ENCODE results near the gene HOMER3. TPM values are rescaled to one million over a fixed set of nuclear protein-coding genes. Genes with fewer than 3 reads are reported as not detected.
A peak's percentile ranks its signal among the peaks of the same experiment; 100 is the strongest.

HOMER3 gene
- total and polyA plus RNA-seq, 2 of the 13 experiments (the other 11 are each of a cell fraction or from before 2014, with no cell fraction given): 21.3 to 27.3 TPM

- peak; percentile 8 for TF ChIP-seq CBX1 (IDR thresholded peaks at IDR 0.05; ENCODE audit: low read depth)
- peak; percentile 78; the same call in 1 of the 2 replicates for TF ChIP-seq THAP9 (CRISPR knock-in tag; IDR thresholded peaks at IDR 0.05; ENCODE audit: borderline replicate concordance)
- no peak; the same call in 1 of the 2 replicates for TF ChIP-seq ZNF614 (CRISPR knock-in tag; IDR thresholded peaks at IDR 0.05; ENCODE audit: borderline replicate concordance)
- no peak for TF ChIP-seq ZBTB8A (CRISPR knock-in tag; IDR thresholded peaks at IDR 0.05; ENCODE audit: borderline replicate concordance, low read depth)
- peak; percentile 45; the same call in 1 of the 2 replicates for TF ChIP-seq ZNF264 (CRISPR knock-in tag; IDR thresholded peaks at IDR 0.05)
- TF ChIP-seq MXD4 (CRISPR knock-in tag; IDR thresholded peaks at IDR 0.05): peak; percentile 93
- no peak for TF ChIP-seq BCL6 (CRISPR knock-in tag; IDR thresholded peaks at IDR 0.05)
- TF ChIP-seq ZNF354B (CRISPR knock-in tag; IDR thresholded peaks at IDR 0.05): no peak
- TF ChIP-seq SAP130 (CRISPR knock-in tag; IDR thresholded peaks at IDR 0.05; ENCODE audit: low read depth): peak; percentile 97
- no peak for TF ChIP-seq SRSF4 (IDR thresholded peaks at IDR 0.05; ENCODE audit: low read depth, low read length, poor library complexity, severe bottlenecking)
- no peak for TF ChIP-seq ZNF460 (CRISPR knock-in tag; IDR thresholded peaks at IDR 0.05; ENCODE audit: borderline replicate concordance)
- TF ChIP-seq RNF219 (CRISPR knock-in tag; IDR thresholded peaks at IDR 0.05): no peak
- TF ChIP-seq TRAFD1 (CRISPR knock-in tag; IDR thresholded peaks at IDR 0.05; ENCODE audit: borderline replicate concordance): no peak
- TF ChIP-seq ZNF709 (CRISPR knock-in tag; IDR thresholded peaks at IDR 0.05): no peak
- TF ChIP-seq HNRNPK (IDR thresholded peaks at IDR 0.05; ENCODE audit: low read depth, low read length, poor library complexity, severe bottlenecking): no peak
- 0 out of 2 replicates have a peak, but pooled peaks have one; percentile 70 for TF ChIP-seq NAIF1 (CRISPR knock-in tag; IDR thresholded peaks at IDR 0.05; ENCODE audit: borderline replicate concordance)
- TF ChIP-seq CREB1 (IDR thresholded peaks at IDR 0.05): peak; percentile 99
- TF ChIP-seq CREB1 (CRISPR knock-in tag; IDR thresholded peaks at IDR 0.05): peak; percentile 100
- TF ChIP-seq TBX2 (CRISPR knock-in tag; IDR thresholded peaks at IDR 0.05; ENCODE audit: borderline replicate concordance): peak; percentile 74; the same call in 1 of the 2 replicates
- TF ChIP-seq NFIB (CRISPR knock-in tag; IDR thresholded peaks at IDR 0.05; ENCODE audit: borderline replicate concordance): no peak
- no peak for TF ChIP-seq ADNP (CRISPR knock-in tag; IDR thresholded peaks at IDR 0.05)
Observed at GRCh38 chr19:18919086-18919899, 21.7 kb downstream of the HOMER3 start, which contains the start of the genes COPE and DDX49 (continued).
